ENCODE results near the gene EVX2.
A peak's percentile ranks its signal among the peaks of the same experiment; 100 is the strongest.

Gene EVX2

GRCh38 chr2:176094349-176094748 is 10.6 kb upstream of the EVX2 start:
- DNase-seq: no peak

GRCh38 chr2:176093898-176094249 is 10.1 kb upstream of the EVX2 start:
- no peak for DNase-seq

- DNase-seq: no peak
These were observed 9.6 kb upstream of the EVX2 start for GRCh38 chr2:176093145-176093897.

- DNase-seq: no peak
These were observed 8.7 kb upstream of the EVX2 start, which contains the start of gene HOXD13 for GRCh38 chr2:176092270-176093144. Gene HOXD13 (plus strand): TSS chr2:176092721. CDS start chr2:176092891, 170 bp downstream.

GRCh38 chr2:176091329-176092258 is 7.8 kb upstream of the EVX2 start:
- no peak for DNase-seq

- no peak for DNase-seq
These were observed 7.1 kb upstream of the EVX2 start for GRCh38 chr2:176090862-176091261.

- DNase-seq: no peak
These were observed 6.2 kb upstream of the EVX2 start for GRCh38 chr2:176089843-176090395.

GRCh38 chr2:176088937-176089842 is 5.4 kb upstream of the EVX2 start:
- no peak for DNase-seq

- DNase-seq: peak; percentile 42
These were observed 4.5 kb upstream of the EVX2 start for GRCh38 chr2:176088048-176088936.

- DNase-seq: peak; percentile 53
These were observed 3.7 kb upstream of the EVX2 start for GRCh38 chr2:176087330-176088047.

GRCh38 chr2:176085861-176086771 is 2.4 kb upstream of the EVX2 start:
- no peak for DNase-seq

- DNase-seq: no peak
These were observed 1.5 kb upstream of the EVX2 start for GRCh38 chr2:176085120-176085788.

GRCh38 chr2:176084611-176085119 is 903 bp upstream of the EVX2 start:
- DNase-seq: no peak

GRCh38 chr2:176082824-176083751 is 674 bp downstream of the EVX2 start:
- DNase-seq: no peak

- DNase-seq: no peak
These were observed 1.3 kb downstream of the EVX2 start for GRCh38 chr2:176082525-176082823.

- DNase-seq: no peak
These were observed 1.8 kb downstream of the EVX2 start for GRCh38 chr2:176081837-176082524.
